ENCODE measurements around the gene KRTAP5-8.
"Not testable (repeated sequence)": the region's sequence is repeated elsewhere in the genome, so short reads cannot be mapped to it uniquely, and the experiment has no call there.

The KRTAP5-8 gene

DNA sequence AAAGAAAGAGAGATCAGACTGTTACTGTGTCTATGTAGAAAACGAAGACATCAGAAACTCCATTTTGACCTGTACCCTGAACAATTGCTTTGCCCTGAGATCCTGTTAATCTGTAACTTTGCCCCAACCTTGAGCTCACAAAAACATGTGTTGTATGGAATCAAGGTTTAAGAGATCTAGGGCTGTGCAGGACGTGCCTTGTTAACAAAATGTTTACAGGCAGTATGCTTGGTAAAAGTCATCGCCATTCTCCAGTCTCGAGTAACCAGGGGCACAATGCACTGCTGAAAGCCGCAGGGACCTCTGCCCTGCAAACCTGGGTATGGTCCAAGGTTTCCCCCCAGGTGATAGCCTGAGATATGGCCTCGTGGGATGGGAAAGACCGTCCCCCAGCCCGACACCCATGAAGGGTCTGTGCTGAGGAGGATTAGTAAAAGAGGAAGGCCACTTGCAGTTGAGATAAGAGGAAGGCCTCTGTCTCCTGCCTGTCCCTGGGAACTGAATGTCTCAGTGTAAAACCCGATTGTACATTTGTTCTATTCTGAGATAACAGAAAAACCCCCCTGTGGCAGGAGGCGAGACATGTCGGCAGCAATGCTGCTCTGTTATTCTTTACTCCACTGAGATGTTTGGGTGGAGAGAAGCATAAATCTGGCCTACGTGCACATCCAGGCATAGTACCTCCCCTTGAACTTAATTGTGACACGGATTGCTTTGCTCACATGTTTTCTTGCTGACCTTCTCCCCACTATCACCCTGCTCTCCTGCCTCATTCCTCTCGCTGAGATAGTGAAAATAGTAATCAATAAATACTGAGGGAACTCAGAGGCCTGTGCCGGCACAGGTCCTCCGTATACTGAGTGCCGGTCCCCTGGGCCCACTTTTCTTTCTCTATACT is 2.9 kb upstream of the KRTAP5-8 start:
- H3K4me3 ChIP-seq (ENCODE audit: insufficient read depth, low read depth, low read length, poor library complexity, severe bottlenecking); H3K27me3 ChIP-seq (replicated peaks; ENCODE audit: control insufficient read depth, insufficient read depth, low read length, poor library complexity, severe bottlenecking); H3K4me1 ChIP-seq (ENCODE audit: control insufficient read depth, insufficient read depth, low read length, poor library complexity, severe bottlenecking); DNase-seq; H3K9me3 ChIP-seq (ENCODE audit: control insufficient read depth, low read length); H3K36me3 ChIP-seq (ENCODE audit: control insufficient read depth, insufficient read depth, low read length); H3K27ac ChIP-seq (ENCODE audit: insufficient read depth, low read length, poor library complexity, severe bottlenecking): not testable (repeated sequence)

GRCh38 chr11:71535825-71536224 is 2.0 kb upstream of the KRTAP5-8 start:
- H3K27me3 ChIP-seq (replicated peaks; ENCODE audit: control insufficient read depth, insufficient read depth, low read length, poor library complexity, severe bottlenecking): no peaks in the 10 kb centered on the region
- H3K9me3 ChIP-seq (ENCODE audit: control insufficient read depth, low read length): no peaks in the 10 kb centered on the region
- H3K4me1 ChIP-seq (ENCODE audit: control insufficient read depth, insufficient read depth, low read length, poor library complexity, severe bottlenecking): no peaks in the 10 kb centered on the region
- H3K36me3 ChIP-seq (ENCODE audit: control insufficient read depth, insufficient read depth, low read length): no peaks in the 10 kb centered on the region
- H3K4me3 ChIP-seq (ENCODE audit: insufficient read depth, low read depth, low read length, poor library complexity, severe bottlenecking): no peak overlapping the region
- no peak for DNase-seq
- no peak overlapping the region for H3K27ac ChIP-seq (ENCODE audit: insufficient read depth, low read length, poor library complexity, severe bottlenecking)

DNA sequence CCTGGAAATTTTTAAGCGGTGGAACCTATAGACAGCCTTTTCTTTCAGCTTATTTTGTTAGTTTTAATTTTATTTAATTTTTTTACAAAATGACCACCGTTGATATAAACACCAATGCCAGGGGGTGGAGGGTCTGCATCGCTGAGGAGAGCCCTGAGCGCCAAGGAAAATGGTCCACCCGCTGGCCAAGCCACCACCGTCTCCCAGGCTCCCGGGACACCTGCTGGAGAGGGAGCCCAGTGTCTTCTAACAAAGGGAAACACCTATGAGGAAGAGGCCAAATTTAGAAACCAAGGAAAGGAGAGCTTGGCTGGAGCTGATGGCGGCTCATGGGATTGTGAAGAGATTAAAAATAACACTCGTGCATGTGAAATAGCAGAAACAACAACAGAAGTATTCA is 288 bp upstream of the KRTAP5-8 start:
- no peaks in the 10 kb centered on the region for H3K4me1 ChIP-seq (ENCODE audit: control insufficient read depth, insufficient read depth, low read length, poor library complexity, severe bottlenecking)
- no peaks in the 10 kb centered on the region for H3K9me3 ChIP-seq (ENCODE audit: control insufficient read depth, low read length)
- no peak overlapping the region for H3K4me3 ChIP-seq (ENCODE audit: insufficient read depth, low read depth, low read length, poor library complexity, severe bottlenecking)
- no peak for DNase-seq
- H3K27me3 ChIP-seq (replicated peaks; ENCODE audit: control insufficient read depth, insufficient read depth, low read length, poor library complexity, severe bottlenecking): no peaks in the 10 kb centered on the region
- H3K27ac ChIP-seq (ENCODE audit: insufficient read depth, low read length, poor library complexity, severe bottlenecking): no peak overlapping the region
- no peaks in the 10 kb centered on the region for H3K36me3 ChIP-seq (ENCODE audit: control insufficient read depth, insufficient read depth, low read length)

DNA sequence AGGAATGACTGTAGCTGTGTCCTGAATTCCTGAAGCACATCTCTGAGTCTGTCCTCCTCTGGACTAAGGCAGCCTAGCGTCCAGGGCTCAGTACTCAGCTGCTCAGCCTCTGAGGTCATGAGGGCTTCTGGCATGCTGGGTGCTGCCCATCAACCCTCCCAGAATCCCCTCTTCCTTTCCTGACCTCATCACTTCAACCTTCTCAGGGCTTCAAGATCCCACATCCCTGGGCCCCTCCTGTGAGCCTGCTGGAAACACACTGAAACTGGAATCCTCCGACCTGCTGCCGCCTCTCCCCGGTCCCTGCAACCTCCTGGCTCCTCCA is 803 bp downstream of the KRTAP5-8 start:
- Histone ChIP-seq H3K27me3 (replicated peaks; ENCODE audit: control insufficient read depth, insufficient read depth, low read length, poor library complexity, severe bottlenecking) (no peaks in the 10 kb centered on the region), H3K9me3 (ENCODE audit: control insufficient read depth, low read length) (no peaks in the 10 kb centered on the region), H3K36me3 (ENCODE audit: control insufficient read depth, insufficient read depth, low read length) (no peaks in the 10 kb centered on the region), H3K4me1 (ENCODE audit: control insufficient read depth, insufficient read depth, low read length, poor library complexity, severe bottlenecking) (no peaks in the 10 kb centered on the region), H3K27ac (ENCODE audit: insufficient read depth, low read length, poor library complexity, severe bottlenecking) (no peak overlapping the region), H3K4me3 (ENCODE audit: insufficient read depth, low read depth, low read length, poor library complexity, severe bottlenecking) (no peak overlapping the region)
- no peak for DNase-seq

DNA sequence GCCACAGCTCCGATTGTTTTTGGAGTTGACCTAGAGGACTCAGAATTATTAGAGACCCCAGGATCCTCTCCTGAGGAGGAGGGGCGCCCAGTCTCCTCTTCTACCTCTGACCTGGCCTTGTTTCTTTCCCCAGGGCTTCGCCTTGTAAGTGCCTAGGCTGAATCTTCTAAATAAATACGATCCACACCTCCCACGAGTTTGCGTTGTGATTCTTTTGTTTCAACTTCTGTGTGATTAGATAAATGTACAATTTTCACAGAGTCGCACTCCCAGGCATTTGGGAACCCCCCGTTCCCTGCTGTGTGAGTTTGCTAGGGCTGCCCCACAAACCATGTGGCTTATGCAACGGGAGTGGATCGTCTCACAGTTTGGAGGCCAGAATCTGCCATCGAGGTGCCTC is 1.2 kb downstream of the KRTAP5-8 start:
- Histone ChIP-seq H3K4me1 (ENCODE audit: control insufficient read depth, insufficient read depth, low read length, poor library complexity, severe bottlenecking) (no peaks in the 10 kb centered on the region), H3K36me3 (ENCODE audit: control insufficient read depth, insufficient read depth, low read length) (no peaks in the 10 kb centered on the region), H3K9me3 (ENCODE audit: control insufficient read depth, low read length) (no peaks in the 10 kb centered on the region), H3K27ac (ENCODE audit: insufficient read depth, low read length, poor library complexity, severe bottlenecking) (no peak overlapping the region), H3K27me3 (replicated peaks; ENCODE audit: control insufficient read depth, insufficient read depth, low read length, poor library complexity, severe bottlenecking) (no peaks in the 10 kb centered on the region), H3K4me3 (ENCODE audit: insufficient read depth, low read depth, low read length, poor library complexity, severe bottlenecking) (no peak overlapping the region)
- no peak for DNase-seq

- not testable (repeated sequence) for DNase-seq; H3K27me3 ChIP-seq (replicated peaks; ENCODE audit: control insufficient read depth, insufficient read depth, low read length, poor library complexity, severe bottlenecking); H3K4me3 ChIP-seq (ENCODE audit: insufficient read depth, low read depth, low read length, poor library complexity, severe bottlenecking); H3K36me3 ChIP-seq (ENCODE audit: control insufficient read depth, insufficient read depth, low read length); H3K4me1 ChIP-seq (ENCODE audit: control insufficient read depth, insufficient read depth, low read length, poor library complexity, severe bottlenecking); H3K9me3 ChIP-seq (ENCODE audit: control insufficient read depth, low read length); H3K27ac ChIP-seq (ENCODE audit: insufficient read depth, low read length, poor library complexity, severe bottlenecking)
Measured at GRCh38 chr11:71539971-71540370, 2.1 kb downstream of the KRTAP5-8 start.

GRCh38 chr11:71540521-71541304 is 2.9 kb downstream of the KRTAP5-8 start:
- H3K9me3 ChIP-seq (ENCODE audit: control insufficient read depth, low read length); H3K27ac ChIP-seq (ENCODE audit: insufficient read depth, low read length, poor library complexity, severe bottlenecking); H3K4me3 ChIP-seq (ENCODE audit: insufficient read depth, low read depth, low read length, poor library complexity, severe bottlenecking); H3K4me1 ChIP-seq (ENCODE audit: control insufficient read depth, insufficient read depth, low read length, poor library complexity, severe bottlenecking); DNase-seq; H3K27me3 ChIP-seq (replicated peaks; ENCODE audit: control insufficient read depth, insufficient read depth, low read length, poor library complexity, severe bottlenecking); H3K36me3 ChIP-seq (ENCODE audit: control insufficient read depth, insufficient read depth, low read length): not testable (repeated sequence)

GRCh38 chr11:71542382-71542781 is 4.6 kb downstream of the KRTAP5-8 start:
- Histone ChIP-seq H3K36me3 (ENCODE audit: control insufficient read depth, insufficient read depth, low read length) (no peaks in the 10 kb centered on the region), H3K4me1 (ENCODE audit: control insufficient read depth, insufficient read depth, low read length, poor library complexity, severe bottlenecking) (no peaks in the 10 kb centered on the region), H3K4me3 (ENCODE audit: insufficient read depth, low read depth, low read length, poor library complexity, severe bottlenecking) (no peak overlapping the region), H3K9me3 (ENCODE audit: control insufficient read depth, low read length) (no peaks in the 10 kb centered on the region), H3K27ac (ENCODE audit: insufficient read depth, low read length, poor library complexity, severe bottlenecking) (no peak overlapping the region), H3K27me3 (replicated peaks; ENCODE audit: control insufficient read depth, insufficient read depth, low read length, poor library complexity, severe bottlenecking) (no peaks in the 10 kb centered on the region)
- DNase-seq: no peak

DNA sequence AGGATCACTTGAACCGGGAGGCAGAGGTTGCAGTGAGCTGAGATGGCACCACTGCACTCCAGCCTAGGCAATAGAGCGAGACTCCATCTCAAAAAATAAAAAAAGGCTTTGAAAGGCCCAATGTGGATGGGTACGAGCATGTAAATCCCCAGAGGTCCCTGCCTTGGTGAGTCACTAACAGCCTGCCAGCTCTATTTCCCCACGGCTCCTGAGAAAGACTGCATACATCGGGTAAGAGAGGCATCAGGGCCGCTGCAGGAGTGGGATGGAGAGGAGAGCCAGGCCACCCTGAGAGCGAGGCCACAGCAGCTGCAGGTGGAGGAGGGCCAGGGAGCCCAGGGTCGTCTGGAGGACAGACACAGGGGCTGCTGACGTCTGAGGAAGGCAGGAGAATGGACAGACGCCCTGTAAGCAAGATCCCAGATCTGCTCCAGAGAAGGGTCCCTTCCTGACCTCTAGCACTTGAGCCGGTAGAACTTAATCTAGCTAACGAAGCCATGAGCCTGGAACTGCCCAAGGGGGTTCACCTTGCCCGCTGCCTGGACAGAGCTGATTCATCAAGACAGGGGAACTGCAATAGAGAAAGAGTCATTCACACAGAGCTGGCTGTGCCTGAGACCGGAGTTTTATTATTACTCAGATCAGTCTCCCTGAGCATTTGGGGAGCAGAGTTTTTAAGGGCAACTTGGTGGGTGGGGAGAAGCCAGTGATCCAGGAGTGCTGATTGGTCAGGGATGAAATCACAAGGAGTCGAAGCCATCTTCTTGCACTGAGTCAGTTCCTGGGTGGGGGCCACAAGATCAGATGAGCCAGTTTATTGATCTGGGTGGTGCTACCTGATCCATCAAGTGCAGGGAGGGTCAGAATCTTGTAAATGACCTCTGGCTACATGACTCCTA is 5.3 kb downstream of the KRTAP5-8 start:
- no peaks in the 10 kb centered on the region for H3K27me3 ChIP-seq (replicated peaks; ENCODE audit: control insufficient read depth, insufficient read depth, low read length, poor library complexity, severe bottlenecking)
- no peak for DNase-seq
- no peaks in the 10 kb centered on the region for H3K9me3 ChIP-seq (ENCODE audit: control insufficient read depth, low read length)

More for the DNA sequence above, 5.3 kb downstream of the KRTAP5-8 start:
- H3K4me3 ChIP-seq (ENCODE audit: insufficient read depth, low read depth, low read length, poor library complexity, severe bottlenecking): no peak overlapping the region
- H3K27ac ChIP-seq (ENCODE audit: insufficient read depth, low read length, poor library complexity, severe bottlenecking): no peak overlapping the region
- no peaks in the 10 kb centered on the region for H3K36me3 ChIP-seq (ENCODE audit: control insufficient read depth, insufficient read depth, low read length)
- no peaks in the 10 kb centered on the region for H3K4me1 ChIP-seq (ENCODE audit: control insufficient read depth, insufficient read depth, low read length, poor library complexity, severe bottlenecking)

Measured in effector memory CD4-positive, alpha-beta T cell (primary cell).